Gastrocnemius medialis (tissue), 4 donors: ENCODE data around the gene PXMP4. TPM values are rescaled to one million over a fixed set of nuclear protein-coding genes. Genes with fewer than 3 reads are reported as not detected.

ENCODE experiments used
- ATAC-seq, 2 donors: fragments of 150-250 bp; one replicate each; pipeline ENCODE4 v1.9.1; 2016
- DNase-seq, 2 donors: peaks; one replicate each; pipeline ENCODE4 v3.0.0-alpha.2; 2019
- H3K27ac ChIP-seq, 4 donors: fragments of 200-600 bp; sonication (generic); 1 replicate in 1 of 4; 2 replicates in 3 of 4; pipeline ENCODE4 v1.5.1; 2016 to 2018; ENCODE audit warnings: mild to moderate bottlenecking in 2 of 4, moderate library complexity in 1 of 4
- H3K27me3 ChIP-seq, 3 donors: fragments of 200-600 bp; sonication (generic) in 2 of 3; 1 replicate in 1 of 3; 2 replicates in 2 of 3; pipeline versions ENCODE4 v1.5.1 to v1.6.0; 2016 to 2019; ENCODE audit warnings: mild to moderate bottlenecking in 1 of 3, moderate library complexity in 1 of 3
- H3K36me3 ChIP-seq, 2 donors: fragments of 200-600 bp; sonication (generic) in 1 of 2; one replicate each; pipeline ENCODE4 v1.5.1; 2017 to 2018
- H3K4me1 ChIP-seq, 2 donors: fragments of 200-600 bp; sonication (generic) in 1 of 2; one replicate each; pipeline ENCODE4 v1.5.1; 2016 to 2017; ENCODE audit warnings: mild to moderate bottlenecking in 2 of 2
- H3K4me3 ChIP-seq, 4 donors: fragments of 200-600 bp; sonication (generic) in 3 of 4; 1 replicate in 1 of 4; 2 replicates in 3 of 4; pipeline ENCODE4 v1.5.1; 2016 to 2019; ENCODE audit warnings: mild to moderate bottlenecking in 2 of 4
- H3K9me3 ChIP-seq, 3 donors: fragments of 200-600 bp; sonication (generic) in 2 of 3; 1 replicate in 1 of 3; 2 replicates in 2 of 3; pipeline ENCODE4 v1.5.1; 2016 to 2019
- CTCF ChIP-seq, 5 experiments: fragments of 450-650 bp in 3 of 5; fragments of 200-600 bp in 2 of 5; sonication (generic) in 2 of 5; IDR thresholded peaks in 4 of 5; conservative IDR thresholded peaks in 1 of 5; 1 replicate in 4 of 5; 2 replicates in 1 of 5; pipeline ENCODE4 v1.5.1; 2016 to 2019; ENCODE audit warnings: antibody characterized with exemption in 5 of 5, mild to moderate bottlenecking in 3 of 5, moderate library complexity in 3 of 5
- POLR2A ChIP-seq, 2 donors: fragments of 450-650 bp; IDR thresholded peaks; one replicate each; pipeline ENCODE4 v1.6.1; 2017; ENCODE audit warnings: antibody characterized with exemption in 2 of 2, mild to moderate bottlenecking in 2 of 2, moderate library complexity in 2 of 2
- in situ Hi-C, 4 donors: fragments of 200-750 bp; cut with MboI; loops; one replicate each; pipeline versions ENCODE4 v1.15.0 to v1.8.0; 2017; ENCODE audit warnings: low sequenced_read_pairs in 4 of 4
- intact Hi-C: fragments of 100-400 bp; cut with DNase I; formaldehyde crosslinking; loops from one replicate; pipeline ENCODE4 v1.15.1; 2023; ENCODE audit warnings: low total_unique reads
- total RNA-seq, 4 donors: library from RNA; depleted of rRNA; stranded (reverse); fragments of >200 nt; gene quantifications; one replicate each; pipeline versions ENCODE4 v1.1.0 to v1.2.3, GENCODE V29; 2016

PXMP4 gene
- total RNA-seq, 4 donors from 2014 or later = 3.2 to 7.3 (median 5.3) TPM

- Histone ChIP-seq H3K9me3 (peaks cover 0 to under 1% (median 0%) of the 10 kb centered on the region in 3 donors), H3K27me3 (no peaks in the 10 kb centered on the region), H3K36me3 (no peaks in the 10 kb centered on the region), H3K4me1 (peaks cover 14 to 15% of the 10 kb centered on the region in 2 donors), H3K27ac (peak overlapping the region; percentile 77 to 97 (median 90)), H3K4me3 (peak overlapping the region; percentile 56 to 73 (median 66))
- in situ Hi-C loops = no loop called here
- TF ChIP-seq CTCF (IDR thresholded peaks at IDR 0.05 in 4 of 5, conservative IDR thresholded peaks at IDR 0.05 in 1 of 5) (no peak), POLR2A (IDR thresholded peaks at IDR 0.05) (no peak)
- DNase-seq (no peak), ATAC-seq (no peak)
- intact Hi-C loops = loop anchor here (5.0 kb wide), 2 partner anchors 59 to 274 kb away; partner anchors contain the start of gene NECAB3
These were observed 11.0 kb upstream of the PXMP4 start for GRCh38 chr20:33730946-33731692.

GRCh38 chr20:33729101-33729500 lies 9.0 kb upstream of the PXMP4 start:
- in situ Hi-C loops = no loop called here
- Histone ChIP-seq H3K9me3 (no peaks in the 10 kb centered on the region), H3K27ac (no peak overlapping the region), H3K4me3 (no peak overlapping the region), H3K27me3 (no peaks in the 10 kb centered on the region), H3K36me3 (no peaks in the 10 kb centered on the region), H3K4me1 (peaks cover 14 to 15% of the 10 kb centered on the region in 2 donors)
- ATAC-seq (no peak), DNase-seq (no peak)
- TF ChIP-seq POLR2A (IDR thresholded peaks at IDR 0.05) = no peak
- TF ChIP-seq CTCF (IDR thresholded peaks at IDR 0.05 in 4 of 5, conservative IDR thresholded peaks at IDR 0.05 in 1 of 5) = no peak
- intact Hi-C loops = no loop called here

- TF ChIP-seq POLR2A (IDR thresholded peaks at IDR 0.05) = no peak
- no peak for TF ChIP-seq CTCF (IDR thresholded peaks at IDR 0.05 in 4 of 5, conservative IDR thresholded peaks at IDR 0.05 in 1 of 5)
- no peaks in the 10 kb centered on the region for H3K9me3 ChIP-seq
- H3K27me3 ChIP-seq = no peaks in the 10 kb centered on the region
- no peak for DNase-seq
- ATAC-seq = no peak
- H3K4me3 ChIP-seq = no peak overlapping the region
- no peaks in the 10 kb centered on the region for H3K36me3 ChIP-seq
- in situ Hi-C loops (no loop called here), intact Hi-C loops (no loop called here)
- H3K4me1 ChIP-seq = peaks cover 9 to 14% of the 10 kb centered on the region in 2 donors
- H3K27ac ChIP-seq = no peak overlapping the region
These were observed 8.4 kb upstream of the PXMP4 start for GRCh38 chr20:33728463-33728862.

GRCh38 chr20:33727806-33728205 lies 7.7 kb upstream of the PXMP4 start:
- peaks cover 3 to 10% of the 10 kb centered on the region in 2 donors for H3K4me1 ChIP-seq

More at GRCh38 chr20:33727806-33728205, 7.7 kb upstream of the PXMP4 start:
- no peak overlapping the region for H3K4me3 ChIP-seq
- H3K9me3 ChIP-seq = no peaks in the 10 kb centered on the region
- ATAC-seq (no peak), DNase-seq (no peak)
- TF ChIP-seq POLR2A (IDR thresholded peaks at IDR 0.05) (no peak), CTCF (IDR thresholded peaks at IDR 0.05 in 4 of 5, conservative IDR thresholded peaks at IDR 0.05 in 1 of 5) (no peak)
- no peak overlapping the region for H3K27ac ChIP-seq
- no peaks in the 10 kb centered on the region for H3K27me3 ChIP-seq
- in situ Hi-C loops = no loop called here
- no peaks in the 10 kb centered on the region for H3K36me3 ChIP-seq
- intact Hi-C loops = no loop called here
